GM19023 (cell line): ENCODE measurements around the gene SLX4.
"Not testable (repeated sequence)": the region's sequence is repeated elsewhere in the genome, so short reads cannot be mapped to it uniquely, and the experiment has no call there.

ENCODE experiments used
- ATAC-seq: cut with Tn5 transposase; IDR thresholded peaks from one replicate; pipeline ENCODE4 v1.9.1; 2021; ENCODE audit warnings: mild to moderate bottlenecking, moderate library complexity; ENCODE audit not compliant: unreplicated experiment

SLX4 gene

DNA sequence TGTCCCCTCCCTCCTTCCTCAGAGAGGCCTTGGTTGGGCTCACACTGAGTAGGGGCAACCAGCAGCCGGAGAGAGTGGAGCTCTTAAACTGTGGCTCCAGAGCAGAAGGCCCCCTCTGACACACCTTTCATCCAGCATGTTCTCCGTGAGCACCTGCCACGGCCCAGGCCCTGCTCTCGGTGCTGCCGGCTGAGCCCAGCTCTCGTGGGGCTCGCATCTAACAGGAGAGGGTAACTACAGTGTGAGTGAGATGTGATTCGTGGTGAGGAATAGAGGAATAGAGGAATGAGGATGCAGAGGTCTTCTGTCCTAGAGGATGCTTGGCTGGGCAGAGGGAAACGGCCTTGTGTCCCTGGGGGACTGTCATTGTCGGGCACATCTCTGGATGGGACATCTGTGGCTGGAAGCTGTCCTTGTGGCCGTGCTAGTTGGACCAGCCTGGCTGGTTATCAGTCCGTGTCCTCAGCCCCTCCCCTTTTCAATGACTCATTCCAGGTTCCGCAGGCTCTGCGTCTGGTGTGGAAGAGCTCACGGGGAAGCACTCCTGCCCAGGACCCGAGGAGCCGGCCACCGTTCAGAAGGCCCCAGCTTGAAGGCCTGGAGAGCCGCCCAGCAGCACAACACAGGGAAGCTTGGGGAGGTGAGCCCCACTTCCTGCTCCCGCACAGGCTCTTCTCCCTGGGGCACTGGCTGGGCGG, 31.1 kb upstream of the SLX4 start:
- ATAC-seq, result no peak

DNA sequence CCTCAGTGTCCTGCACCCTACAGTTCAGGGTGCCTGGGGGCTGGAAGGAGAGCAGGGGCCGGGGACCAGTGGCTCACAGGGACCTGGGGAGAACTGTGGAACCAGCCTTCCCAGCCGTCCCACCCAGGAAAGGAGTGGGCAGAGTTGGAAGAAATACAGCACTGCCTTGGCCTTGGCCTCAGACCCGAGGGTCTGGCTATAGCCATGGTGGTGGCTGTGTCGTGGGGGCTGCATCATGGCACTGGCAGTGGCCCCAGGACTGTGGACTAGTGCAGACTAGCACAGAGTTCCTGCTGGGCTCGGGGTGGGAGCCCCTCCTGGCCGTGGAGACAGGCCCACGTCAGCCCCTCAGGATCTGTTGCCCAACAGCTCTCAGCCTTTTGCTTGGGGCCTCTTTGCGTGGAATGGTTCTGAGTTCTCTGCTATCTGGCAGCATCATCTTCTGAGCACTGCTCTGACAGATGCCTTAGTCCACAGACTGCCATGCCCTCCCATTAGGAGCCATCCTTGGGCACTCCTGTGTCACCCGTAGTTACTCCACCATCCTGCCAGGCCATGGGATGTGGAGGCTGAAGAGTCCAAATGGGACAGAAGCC, 30.5 kb upstream of the SLX4 start:
- no peak for ATAC-seq

DNA sequence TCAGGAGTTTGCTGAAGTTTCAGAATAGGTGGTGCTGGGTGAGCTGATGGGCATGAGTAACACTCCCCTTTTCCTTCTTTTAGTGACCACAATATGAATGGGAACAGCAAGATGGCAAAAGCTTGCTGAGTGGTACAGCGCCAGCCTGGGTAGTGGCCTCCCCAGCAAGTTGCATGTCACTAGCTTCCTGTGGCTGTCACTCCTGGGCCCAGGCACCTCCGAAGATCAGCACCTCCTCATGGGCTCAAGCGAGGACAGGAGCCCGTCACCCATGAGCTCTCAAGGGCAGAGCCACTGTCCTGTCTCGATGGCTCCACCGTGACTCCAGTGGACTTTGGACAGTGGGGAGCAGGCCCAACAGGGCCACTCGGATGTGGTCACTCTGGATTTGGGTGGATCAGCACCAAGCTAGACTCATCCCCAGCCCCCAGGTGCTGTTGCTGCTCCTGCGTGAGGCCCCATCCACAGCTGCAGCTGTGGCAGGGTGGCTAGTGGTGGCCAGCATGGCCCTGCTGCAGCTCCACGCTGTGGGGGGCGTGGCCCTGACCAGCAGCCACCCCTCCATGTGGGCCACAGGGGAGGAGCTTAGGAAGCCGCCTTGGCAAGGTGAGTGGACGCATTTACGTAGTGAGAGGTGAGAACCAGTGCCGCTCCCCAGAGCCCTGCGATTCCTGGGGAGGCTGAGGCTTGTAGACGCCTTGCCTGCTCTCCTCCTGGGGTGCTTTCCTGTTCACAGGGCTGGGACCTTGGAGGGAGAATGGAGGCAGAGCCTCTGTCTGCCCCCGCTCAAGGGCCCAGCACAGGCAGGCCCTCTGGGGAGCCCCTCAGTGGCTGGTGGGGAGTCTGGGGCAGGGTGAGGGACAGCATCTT, 29.5 kb upstream of the SLX4 start:
- no peak for ATAC-seq

DNA sequence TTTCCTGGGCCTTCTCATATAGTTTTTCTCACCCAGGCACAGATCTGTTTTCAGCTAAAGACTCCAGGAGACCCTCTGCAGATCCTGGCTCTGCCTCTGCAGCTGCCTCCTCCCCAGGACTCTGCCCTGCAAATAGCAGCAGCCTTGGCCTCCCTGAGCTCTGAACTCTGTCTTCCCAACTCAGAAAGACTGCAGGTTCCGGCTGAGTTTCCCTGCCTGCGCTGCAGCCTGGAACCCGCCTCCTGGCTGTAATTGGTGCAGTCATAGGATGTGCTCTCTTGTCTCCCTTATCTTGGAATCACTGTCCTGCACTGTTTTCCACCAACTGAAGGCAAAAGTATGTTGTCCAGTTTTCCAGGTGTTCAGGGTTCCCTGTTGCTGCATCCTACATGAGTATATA, 28.8 kb upstream of the SLX4 start:
- ATAC-seq, result no peak

DNA sequence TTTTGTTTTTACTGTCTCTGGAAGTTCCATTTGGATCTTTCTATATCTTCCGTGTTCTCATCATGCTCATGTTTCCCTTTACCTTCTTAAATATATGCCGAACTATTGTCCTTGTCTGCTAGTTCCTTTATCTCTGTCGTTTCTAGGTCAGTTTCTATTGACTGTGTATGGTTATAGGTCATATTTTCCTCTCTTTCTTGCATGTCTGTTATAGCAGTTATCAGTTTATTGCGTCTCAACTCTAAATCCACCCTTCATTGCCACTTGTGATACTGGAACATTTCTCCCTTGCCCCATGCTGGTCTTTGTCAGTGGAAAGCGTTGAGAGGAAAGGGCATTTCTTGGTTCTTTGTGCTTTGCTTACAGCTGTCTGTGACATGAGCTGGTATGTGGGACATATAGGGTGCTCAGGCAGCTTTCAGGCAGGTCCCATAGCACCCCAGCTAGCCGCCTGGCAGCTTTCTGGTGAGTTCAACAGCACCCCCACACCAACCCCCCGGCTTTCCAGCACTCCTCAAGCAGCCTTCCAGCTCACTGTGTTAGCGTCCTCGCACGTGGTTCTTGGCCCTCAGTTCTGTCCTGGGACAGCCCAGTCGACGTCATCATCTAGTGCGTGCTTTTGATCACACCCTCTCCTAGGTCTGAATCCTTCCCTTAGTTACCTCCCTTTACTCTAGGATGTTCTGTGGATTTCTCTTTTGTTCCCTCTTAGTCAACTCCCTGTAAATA, 27.7 kb upstream of the SLX4 start:
- no peak for ATAC-seq

DNA sequence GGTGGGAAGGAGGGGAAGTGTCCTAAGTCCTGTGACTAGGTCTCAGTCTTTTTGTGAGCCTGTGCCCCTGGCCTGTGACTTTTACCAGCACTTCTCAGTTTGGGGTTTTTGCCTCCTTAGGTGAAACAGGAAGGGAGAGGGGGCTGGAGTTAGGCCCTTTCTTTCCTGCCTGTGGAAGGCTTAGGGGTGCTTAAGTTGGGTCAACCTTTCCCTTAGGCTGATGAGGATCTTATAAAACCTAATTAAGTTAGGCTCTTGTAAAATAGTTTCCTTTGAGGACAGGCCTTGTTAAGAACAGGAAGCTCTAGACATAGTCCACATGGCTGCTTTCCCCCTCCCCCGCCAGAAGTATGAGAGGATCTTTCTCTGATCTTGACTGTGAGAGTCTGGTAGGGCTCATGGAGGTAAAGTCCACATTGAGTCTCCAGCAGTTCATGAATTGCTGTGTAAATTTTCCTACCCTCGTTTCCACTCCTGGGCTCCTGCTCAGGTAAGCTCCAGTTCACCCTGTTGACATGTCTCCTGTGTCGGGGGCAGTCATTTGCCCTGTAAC, 26.0 kb upstream of the SLX4 start:
- ATAC-seq, result no peak

DNA sequence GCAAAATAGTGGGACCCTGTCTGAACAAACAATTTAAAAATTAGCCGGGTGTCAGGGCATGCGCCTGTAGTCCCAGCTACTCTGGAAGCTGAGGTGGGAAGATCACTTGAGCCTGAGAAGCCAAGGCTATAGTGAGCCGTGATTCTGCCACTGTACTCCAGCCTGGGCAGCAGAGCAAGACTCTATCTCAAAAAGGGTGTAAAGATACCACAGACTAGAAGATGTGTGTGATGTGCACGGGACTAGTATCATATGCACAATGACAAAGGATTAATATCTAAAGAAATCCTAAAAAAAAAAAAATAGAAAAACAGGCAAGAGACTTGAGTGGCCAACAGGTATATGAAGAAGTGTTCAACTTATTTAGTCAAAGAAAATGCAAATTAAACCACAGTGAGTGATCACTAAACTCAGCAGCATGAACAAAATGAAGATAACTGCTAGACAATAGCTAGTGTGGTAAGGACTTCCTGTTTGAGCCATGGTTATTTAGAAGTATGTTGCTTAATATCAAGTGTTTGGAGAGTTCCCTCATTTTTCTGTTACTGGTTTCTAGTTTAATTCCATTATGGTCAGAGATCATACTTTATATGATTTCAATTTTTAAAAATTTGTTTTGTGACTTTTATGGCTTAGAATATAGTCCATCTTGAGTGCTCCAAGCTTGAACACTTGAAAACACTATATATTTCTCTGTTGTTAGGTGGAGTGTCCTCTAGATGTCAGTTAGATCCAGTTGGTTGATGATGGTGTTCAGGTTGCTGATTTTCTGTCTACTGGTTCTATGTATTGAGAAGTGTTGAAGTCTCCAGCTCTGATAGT, 14.7 kb upstream of the SLX4 start:
- ATAC-seq, result no peak

DNA sequence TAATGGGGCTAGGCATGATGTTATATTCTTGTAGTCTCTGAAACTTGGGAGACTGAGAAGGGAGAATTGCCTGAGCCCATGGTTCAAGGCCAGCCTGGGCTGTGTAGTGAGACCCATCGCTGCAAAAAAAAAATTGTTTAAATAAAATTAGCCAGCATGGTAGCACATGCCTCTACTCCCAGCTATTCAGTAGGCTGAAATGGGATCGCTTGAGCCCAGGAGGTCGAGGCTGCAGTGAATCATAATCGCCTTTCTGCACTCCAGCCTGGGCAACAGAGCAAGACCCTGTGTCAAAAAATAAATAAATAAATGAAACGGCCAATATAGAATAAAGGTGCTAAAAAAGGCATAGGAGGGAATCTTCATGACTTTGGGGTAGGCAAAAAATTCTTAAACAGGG, 13.9 kb upstream of the SLX4 start:
- no peak for ATAC-seq

DNA sequence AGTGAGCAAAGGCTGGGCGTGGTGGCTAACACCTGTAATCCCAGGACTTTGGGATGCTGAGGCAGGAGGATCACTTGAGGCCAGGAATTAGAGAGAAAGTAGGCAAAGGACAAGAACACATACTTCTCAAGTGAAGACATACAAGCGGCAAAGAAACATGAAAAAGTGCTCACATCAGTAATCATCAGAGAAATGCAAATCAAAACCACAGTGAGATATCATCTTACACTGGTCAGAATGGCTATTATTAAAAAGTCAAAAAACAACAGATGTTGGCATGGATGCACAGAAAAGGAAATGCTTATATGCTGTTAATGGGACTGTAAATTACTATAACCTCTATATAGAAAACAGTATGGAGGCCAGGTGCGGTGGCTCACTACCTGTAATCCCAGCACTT, 12.2 kb upstream of the SLX4 start:
- ATAC-seq, result no peak

DNA sequence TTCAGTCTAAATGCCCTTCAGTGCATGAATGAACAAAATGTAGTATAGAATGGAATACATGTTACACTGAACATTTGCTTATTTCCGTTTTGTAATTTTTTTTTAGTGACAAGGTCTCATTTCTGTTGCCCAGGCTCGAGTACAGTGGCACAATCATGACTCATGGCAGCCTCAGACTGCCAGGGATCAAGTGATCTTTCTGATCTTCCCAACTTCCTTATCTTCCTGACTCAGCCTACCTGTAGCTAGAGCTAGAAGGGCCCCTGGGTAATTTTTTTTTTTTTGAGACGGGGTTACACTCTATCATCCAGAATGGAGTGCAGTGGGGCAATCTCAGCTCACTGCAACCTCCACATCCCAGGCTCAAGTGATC, 7.3 kb upstream of the SLX4 start:
- ATAC-seq, result no peak

DNA sequence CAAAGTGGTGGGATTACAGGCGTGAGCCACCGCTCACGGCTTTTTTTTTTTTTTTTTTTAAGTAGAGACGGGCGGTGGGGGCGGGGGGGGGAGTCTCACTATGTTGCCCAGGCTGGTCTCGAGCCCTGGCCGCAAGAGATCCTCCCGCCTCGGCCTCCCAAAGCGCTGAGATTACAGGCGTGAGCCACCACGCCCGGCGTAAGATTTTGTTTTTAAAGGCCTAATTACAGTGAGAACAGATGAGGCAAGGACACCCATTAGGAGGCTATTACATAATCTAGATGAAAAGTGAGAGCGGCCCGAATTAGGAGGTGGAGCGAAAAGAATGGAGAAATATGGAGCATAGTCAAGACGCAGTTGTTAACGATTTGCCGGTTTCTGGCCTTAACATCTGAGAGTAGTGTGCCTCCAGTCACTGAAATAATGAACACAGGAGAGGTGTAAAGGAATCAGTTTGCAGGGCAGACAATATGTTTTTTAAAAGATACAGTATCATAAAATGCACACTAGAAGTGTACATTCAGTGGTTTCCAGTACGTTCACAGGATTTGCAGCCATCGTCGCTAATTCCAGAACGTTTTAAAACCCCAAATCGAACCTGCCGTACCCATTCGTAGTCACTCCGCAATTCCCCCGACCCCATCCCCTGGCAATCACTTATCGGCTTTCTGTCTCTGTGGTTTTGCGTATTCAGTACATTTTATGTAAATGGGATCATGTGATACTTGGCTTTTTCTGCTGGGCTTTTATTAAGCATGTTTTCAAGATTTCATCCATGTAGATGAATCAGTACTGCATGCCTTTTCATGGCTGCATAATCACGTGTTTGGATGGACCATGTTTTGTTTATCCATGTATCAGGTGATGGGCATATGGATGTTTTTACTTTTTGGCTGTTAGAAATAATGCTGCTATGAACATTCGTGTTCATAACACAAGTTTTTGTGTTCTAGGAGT, 1.4 kb upstream of the SLX4 start:
- ATAC-seq, result no peak

DNA sequence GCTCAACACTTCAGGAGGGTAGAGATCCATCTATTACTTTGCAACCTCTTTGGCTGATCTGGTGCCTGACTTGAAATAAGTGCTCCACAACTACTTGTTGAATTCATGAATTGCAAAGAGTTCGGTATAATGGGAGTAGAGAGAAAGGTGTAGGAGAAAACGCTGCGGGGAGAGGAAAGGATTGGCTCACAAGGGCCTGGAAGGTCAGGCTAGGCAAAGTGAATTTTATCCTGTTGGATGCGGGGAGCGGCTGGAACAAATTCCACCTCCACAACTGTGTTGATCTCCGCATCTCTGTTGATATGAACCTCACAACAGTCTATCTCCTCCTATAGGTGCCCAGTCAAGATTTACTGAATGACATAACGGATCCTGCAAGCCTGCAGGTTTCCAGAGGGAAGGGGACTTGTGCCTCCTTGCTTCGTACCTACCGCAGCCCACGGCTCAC, 684 bp downstream of the SLX4 start:
- ATAC-seq, result no peak

DNA sequence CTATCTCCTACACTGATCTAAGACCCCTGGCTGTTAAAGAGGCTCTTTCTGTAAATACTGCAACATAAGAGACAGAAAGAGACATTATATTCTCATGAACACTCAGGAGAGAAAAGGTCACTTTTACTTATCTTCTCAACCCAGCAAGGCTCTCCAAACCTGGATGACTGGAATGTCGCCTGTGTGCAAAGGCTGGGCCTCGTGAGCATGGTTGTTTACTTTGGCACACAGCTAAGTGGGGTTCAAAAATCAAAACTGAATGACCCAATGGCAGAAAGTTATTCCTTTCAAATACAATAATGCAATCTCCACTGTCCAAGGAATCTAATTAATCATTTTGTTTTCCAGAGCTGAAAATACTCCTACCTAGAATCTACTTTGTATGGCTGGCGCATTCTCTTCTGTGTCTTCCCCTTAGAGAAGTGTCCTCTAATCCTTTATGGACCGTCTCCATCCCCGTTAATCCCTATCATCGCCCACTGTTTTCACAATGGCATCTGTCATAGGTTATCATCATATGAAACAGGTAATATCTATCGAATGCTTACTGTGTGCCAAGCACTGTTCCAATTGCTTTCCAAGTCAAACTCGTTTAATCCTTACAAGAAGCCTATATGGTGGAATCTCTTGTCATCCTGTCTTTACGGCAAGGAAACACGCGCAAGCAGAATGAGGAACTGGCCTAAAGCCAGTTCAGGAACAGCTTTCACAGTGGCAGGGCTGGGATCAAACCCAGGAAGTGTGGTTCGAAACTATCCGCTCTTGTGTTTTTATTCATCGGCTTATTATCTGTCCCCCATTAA, 1.3 kb downstream of the SLX4 start:
- ATAC-seq, result no peak

DNA sequence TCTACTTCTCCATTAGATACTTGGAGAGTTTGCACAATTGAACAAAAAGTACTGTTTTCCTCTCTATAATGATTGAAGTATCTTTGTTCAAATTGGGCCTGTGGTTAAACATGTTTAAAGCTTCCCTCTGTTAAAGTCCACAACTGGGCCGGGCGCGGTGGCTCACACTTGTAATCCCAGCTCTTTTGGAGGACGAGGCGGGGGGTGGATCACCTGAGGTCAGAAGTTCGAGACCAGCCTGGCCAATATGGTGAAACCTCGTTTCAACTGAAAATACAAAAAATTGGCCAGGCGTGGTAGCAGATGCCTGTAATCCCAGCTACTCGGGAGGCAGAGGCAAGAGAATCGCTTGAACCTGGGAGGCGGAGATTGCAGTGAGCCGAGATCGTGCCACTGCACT, 2.4 kb downstream of the SLX4 start:
- ATAC-seq, result not testable (repeated sequence)

DNA sequence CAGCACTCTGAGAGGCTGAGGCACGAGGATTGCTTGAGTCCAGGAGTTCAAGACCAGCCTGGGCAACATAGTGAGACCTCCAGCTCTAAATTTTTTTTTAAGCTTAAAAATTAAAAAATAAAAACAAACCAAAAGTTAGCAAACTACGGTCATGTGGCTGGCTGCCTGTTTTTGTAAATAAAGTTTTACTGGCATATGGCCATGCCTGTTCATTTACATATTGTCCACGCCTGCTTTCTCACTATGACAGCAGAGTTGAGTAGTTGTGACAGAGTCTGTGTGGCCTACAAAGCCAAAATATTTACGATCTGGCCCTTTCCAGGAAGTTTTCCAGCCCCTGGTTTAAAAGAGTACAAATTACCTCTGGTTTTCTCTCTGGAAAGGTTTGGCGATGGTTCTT, 3.3 kb downstream of the SLX4 start:
- ATAC-seq, result no peak

DNA sequence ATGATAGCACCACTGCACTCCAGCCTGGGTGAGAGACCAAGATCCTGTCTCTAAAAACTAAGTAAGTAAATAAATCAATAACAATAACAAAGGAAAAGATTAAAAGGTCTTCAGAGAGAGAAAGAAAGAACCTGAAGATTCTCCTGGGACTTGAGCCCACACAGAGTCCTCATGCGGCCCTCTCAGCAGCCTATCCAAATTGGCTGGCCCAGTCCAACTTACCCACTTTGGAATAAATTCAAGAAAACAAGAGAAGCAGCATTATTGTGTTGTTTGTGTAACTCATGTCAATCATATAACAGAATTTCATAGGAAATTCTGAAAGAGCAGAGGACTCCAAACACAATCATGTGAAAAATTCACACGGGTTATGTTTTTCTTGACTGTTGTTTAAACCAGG, 3.8 kb downstream of the SLX4 start:
- ATAC-seq, result no peak

DNA sequence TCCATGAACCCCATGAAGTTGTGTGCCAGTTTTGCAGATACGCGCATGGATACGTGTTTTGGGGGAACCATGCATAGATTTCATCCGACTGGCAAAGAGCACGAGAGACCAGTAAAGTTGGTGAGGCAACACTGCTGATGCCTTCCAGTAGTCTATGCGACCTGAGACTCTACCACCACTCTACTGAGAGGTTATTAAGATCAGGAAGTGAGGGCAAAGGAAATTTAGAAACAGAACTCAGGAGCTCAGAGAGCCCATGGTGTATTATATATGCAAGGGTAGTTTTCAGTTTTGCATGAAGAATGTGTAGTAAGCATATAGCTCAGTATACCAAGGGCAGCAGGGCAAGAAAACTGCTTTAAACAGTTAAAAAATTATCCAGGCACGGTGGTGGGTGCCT, 4.2 kb downstream of the SLX4 start:
- ATAC-seq, result no peak

DNA sequence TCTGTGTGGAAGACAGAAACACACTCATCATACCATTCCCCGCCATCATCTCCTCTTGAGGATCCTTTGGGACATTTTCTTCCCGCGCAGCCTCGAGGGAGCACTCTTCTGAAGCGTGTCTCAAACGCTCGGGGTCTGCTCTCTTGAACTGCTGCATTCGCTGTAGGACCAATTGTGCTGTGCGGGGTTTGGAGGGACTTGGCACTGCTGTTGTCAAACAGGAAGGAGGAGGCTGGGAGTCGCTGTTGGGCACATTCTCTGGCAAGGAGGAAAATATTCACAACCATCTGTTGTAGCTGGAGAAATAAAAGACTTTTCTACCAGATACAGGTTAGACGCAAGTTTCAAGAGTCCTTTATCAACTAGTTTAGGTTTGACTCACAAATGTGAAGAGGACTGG, 5.0 kb downstream of the SLX4 start:
- ATAC-seq, result no peak
